ENCODE data around the gene TBC1D10B.

The TBC1D10B gene

GRCh38 chr16:30372725-30373124 lies 2.4 kb upstream of the TBC1D10B start:
- DNase-seq: no peak

DNA sequence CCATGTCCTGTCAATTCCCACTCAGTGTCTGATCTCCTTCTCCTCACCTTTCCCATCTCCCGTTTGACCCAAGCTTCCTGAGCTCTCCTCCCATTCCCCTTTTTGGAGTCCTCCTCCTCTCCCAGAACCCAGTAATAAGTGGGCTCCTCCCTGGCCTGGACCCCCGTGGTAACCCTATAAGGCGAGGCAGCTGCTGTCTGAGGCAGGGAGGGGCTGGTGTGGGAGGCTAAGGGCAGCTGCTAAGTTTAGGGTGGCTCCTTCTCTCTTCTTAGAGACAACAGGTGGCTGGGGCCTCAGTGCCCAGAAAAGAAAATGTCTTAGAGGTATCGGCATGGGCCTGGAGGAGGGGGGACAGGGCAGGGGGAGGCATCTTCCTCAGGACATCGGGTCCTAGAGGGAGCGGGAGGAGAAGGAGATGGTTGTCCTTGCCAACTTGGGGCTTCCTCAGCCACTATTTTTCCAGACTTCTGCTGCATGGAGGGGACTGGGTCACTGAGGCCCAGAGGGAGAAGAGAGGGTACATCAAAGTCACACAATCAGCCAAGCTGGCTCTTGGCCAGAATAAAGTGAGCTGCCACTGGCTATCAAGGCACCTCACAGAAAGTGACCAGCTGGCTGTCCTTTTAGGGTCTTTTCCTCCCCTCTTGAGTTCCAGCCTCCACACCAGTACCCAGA lies 1.9 kb upstream of the TBC1D10B start:
- DNase-seq: no peak

DNA sequence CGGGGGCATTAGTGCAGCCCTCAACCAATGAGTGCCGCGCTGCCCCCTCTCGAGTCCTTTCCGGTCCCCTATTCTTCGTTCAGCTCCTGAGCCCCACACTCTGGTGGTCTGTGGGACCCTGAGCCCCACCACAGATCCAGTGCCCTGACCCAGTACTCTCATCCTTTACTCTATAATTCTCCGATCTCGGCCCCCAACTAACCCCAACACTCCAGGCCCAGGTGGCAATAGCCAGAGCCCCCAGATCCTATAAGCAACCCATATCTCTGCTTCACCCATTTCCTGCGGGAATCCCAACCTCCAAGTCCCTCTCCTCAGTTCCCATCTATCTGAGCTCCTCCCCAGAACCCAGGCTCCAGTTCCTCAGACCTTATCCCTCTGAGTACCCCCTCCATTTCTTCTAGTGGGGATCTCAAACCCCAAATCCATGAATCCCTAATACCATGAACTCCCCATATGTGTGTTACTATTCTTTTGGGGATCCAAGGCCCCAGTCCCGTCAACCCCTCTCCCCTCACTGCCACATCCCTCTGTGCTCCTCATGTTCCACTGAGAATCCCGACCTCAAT lies 1.0 kb upstream of the TBC1D10B start:
- DNase-seq: no peak

- DNase-seq: no peak
Observed at GRCh38 chr16:30369938-30370455, 297 bp downstream of the TBC1D10B start.

DNA sequence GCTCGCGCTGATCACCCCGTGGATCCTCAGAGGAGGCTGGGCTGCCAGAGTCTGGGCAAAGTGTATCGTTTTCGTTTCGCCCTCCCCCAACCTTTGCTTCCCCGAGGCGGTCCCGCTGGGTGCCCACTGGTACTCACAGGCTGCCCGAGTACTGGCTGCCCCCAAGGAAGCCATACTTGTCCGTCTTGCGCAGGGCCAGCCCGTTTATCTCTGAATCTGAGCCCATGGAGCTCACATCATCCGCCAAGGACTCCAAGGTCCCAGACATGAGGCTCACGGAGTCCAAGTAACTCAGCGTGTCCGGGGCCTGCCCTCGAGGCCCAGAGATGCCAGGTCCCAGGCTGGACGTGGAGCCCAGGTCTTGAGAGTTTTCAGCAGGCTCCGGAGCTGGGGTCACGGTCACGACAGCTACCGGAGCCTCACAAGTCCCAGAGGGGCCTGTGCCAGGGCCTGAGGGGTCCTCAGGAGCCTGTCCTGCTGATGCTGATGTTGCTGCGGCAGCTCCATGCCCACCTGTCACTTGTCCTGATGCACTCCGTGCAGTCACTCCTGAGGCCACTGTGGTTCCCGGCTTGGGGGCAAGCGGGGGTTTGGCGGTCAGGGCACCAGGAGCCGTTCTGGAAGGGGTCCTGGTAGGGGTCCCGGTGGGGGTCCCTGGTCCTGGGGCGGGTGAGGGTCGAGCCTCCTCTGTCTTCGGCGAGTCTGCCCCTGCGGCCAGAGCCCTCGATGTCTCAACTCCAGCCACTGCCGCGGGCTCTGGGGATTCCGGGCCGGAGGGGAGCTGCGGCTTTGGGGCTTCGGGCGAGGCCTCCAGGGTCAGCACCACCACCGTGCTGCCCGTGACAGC lies 980 bp downstream of the TBC1D10B start:
- peak; percentile 35 for DNase-seq

- no peak for DNase-seq
Observed at GRCh38 chr16:30368792-30369090, 1.6 kb downstream of the TBC1D10B start.

GRCh38 chr16:30368122-30368791 lies 2.0 kb downstream of the TBC1D10B start:
- no peak for DNase-seq

- DNase-seq: no peak
Observed at GRCh38 chr16:30367349-30368009, 2.8 kb downstream of the TBC1D10B start.

DNA sequence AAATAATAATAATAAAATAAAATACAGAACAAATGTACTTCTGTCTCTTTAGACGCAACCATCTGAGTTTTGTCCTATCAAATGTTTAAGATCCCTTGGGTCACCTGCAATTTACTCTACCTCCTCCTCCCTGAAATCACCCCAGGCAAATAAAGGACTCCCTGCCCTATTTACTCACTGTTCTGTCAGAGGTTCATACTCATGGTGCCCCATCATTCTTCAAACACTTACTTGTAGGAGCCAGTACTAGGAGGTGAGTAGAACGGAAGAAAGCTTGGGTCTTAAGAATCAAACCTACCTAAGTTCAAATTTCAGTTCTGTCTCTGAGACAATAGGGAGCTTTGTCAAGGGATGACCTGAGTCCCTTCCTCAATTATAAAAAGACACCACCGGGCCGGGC lies 3.8 kb downstream of the TBC1D10B start:
- DNase-seq: no peak

DNA sequence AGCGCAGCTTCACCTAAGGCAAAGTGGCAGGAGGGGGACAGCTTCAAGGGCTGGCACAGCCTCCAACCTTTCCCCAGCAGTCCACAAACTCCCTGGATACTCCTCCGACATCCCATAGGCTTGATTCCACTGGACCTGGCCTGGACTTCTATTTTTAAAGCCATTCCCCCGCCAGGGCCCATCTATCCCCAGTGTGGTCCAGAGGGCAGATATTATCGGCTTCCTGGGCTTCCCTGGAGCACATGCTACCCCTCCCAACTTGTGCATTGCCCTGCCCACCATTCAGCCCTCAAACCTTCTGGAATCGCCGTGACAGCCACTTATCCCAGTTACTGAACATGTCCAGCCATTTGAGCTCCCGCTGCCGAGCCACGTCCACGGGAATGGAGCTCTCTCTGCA lies 5.1 kb downstream of the TBC1D10B start:
- DNase-seq: no peak

- no peak for DNase-seq
Observed at GRCh38 chr16:30361180-30361579, 9.1 kb downstream of the TBC1D10B start.

DNA sequence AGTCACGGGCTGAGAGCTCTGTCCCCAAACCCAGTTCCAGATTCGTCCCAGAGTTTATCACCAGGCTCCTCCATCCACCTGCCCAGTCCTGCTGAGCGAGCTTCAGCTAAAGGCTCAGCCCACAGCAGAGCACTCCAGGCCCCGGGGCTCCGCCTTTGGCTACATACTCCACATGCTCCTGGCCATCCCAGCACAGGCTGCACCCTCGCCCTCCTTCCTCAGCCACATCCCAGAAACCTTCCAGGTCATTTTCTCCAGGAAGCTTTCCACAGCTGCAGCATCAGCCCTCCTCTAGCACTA lies 10.5 kb downstream of the TBC1D10B start:
- DNase-seq: no peak

DNA sequence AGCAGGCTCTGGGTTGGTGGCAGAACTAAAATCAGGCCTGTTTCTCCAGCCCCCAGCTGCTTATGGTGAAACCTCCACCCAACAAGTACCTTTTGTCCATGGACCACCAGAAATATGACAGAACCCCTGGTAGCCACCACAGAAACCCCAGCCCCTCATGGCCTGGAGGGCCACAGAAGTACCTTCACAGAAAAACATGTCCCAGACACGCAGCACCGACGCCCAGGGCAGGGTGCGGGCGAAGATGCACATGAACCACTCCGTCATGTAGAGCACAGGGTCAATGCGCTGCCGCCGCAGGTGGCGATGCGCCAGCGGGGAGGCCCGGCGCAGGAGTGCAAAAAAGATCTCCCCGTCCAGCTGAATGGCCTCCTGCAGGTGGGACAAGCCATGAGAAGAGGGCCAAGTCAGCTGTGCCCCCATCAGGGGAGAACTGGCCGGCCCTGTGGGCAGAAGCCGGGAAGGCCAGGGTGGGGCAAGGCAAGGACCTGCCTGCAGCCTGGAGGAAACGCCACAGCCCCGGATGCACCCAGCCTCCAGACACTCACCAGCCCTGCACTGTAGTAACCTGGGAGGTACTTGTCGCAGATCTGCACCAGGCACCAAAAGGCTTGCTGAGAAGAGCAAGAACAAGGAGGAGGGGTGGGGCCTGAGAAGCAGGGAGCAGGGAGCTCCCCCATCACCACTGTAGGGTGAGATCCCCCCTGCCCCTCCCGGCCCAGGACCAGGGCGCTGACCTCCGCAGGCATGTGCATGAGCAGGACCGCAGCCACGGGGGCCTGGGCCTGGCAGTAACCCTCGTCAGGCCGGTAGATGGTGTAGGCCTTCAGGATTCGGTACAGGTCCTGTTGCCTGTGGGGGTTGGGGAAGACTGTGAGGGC lies 11.1 kb downstream of the TBC1D10B start:
- no peak for DNase-seq

- DNase-seq: no peak
Observed at GRCh38 chr16:30358577-30358936, 11.7 kb downstream of the TBC1D10B start.

GRCh38 chr16:30357715-30358576 lies 12.3 kb downstream of the TBC1D10B start:
- no peak for DNase-seq

DNA sequence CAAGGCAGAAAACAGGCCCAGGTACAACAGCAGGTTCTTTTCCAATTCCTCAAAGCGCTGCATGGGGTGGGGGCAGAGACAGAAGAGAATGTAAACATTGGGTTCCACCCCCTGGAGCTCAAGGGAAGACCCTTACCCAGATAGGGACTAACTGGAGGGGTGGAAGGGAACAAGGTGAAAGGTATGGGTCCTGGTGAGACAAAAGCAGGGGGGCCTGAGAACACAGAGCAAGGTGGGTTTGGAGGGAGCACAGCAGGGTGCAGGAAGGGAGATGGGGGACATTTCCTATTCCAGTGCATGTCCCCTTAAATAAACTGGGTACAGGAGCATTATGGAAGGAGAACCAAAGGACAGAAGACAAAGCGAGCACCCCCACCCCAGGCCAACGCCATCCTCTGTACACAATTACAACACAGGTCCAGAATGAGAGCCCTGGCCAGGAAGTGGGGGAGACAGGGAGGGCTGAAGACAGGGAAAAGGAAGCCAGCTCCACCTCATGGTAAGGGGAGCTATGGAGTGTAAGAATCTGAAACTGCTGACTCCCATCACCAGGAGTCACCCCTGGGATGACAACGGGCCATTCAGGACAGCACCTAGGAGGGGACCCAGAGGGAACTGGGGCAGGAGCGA lies 13.1 kb downstream of the TBC1D10B start:
- no peak for DNase-seq

GRCh38 chr16:30356401-30357084 lies 13.8 kb downstream of the TBC1D10B start:
- DNase-seq: no peak

DNA sequence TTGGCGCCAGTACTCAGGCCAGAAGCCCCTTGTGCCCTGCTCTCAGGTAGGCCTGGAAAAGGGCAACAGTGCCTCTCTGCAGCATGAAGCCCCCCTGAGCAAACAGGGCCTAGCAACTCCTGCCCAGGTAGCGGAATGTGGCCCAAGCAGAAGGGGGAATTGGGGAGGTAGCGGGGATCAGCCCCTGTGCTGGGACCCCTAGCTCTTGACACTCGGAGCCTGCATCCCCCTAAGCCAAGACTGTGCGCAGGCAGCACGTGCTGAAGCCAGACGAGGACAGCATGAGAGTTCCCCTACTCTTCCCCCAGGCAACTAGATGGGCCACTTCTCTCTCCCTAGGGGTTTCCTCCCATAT lies 14.4 kb downstream of the TBC1D10B start:
- DNase-seq: no peak

GRCh38 chr16:30355144-30355953 lies 14.9 kb downstream of the TBC1D10B start, which contains the start of gene CD2BP2:
CD2BP2 (minus strand) TSS chr16:30355308; CDS start chr16:30354681, 627 bp downstream.
- DNase-seq: peak; percentile 88

Data from activated naive CD4-positive, alpha-beta T cell treated with Interleukin-2 at 50 U/mL for 16 hours (primary cell).